Colonic mucosa (tissue), 4 donors: ENCODE results near the gene ARHGAP15. TPM values are rescaled to one million over a fixed set of nuclear protein-coding genes. Genes with fewer than 3 reads are reported as not detected.

Experiments
- DNase-seq: peaks from one replicate; pipeline ENCODE4 v3.0.0-alpha.2; 2020
- H3K27ac ChIP-seq: fragments of 200-600 bp; one replicate; pipeline ENCODE4 v1.8.0; 2021
- H3K27me3 ChIP-seq: fragments of 200-600 bp; one replicate; pipeline ENCODE4 v1.8.0; 2021
- H3K36me3 ChIP-seq: fragments of 200-600 bp; one replicate; pipeline ENCODE4 v1.8.0; 2021
- H3K4me1 ChIP-seq: fragments of 200-600 bp; one replicate; pipeline ENCODE4 v1.8.0; 2021; ENCODE audit warnings: mild to moderate bottlenecking
- H3K4me3 ChIP-seq: fragments of 200-600 bp; one replicate; pipeline ENCODE4 v1.8.0; 2021
- H3K9ac ChIP-seq, 2 donors: one replicate each; pipeline ENCODE4 v1.7.0; 2013; ENCODE audit warnings: control low read depth in 2 of 2, low read depth in 2 of 2, low read length in 2 of 2
- H3K9me3 ChIP-seq: fragments of 200-600 bp; one replicate; pipeline ENCODE4 v1.8.0; 2021
- intact Hi-C: fragments of 100-400 bp; cut with DNase I; formaldehyde crosslinking; loops from one replicate; pipeline ENCODE4 v1.14.1; 2022
- total RNA-seq, 2 donors: library from RNA; stranded (reverse); fragmentation: NEBNext Ultra II Directional in 1 of 2; extraction: Animal tissue kit (Norgen Biotek cat#: 25700) in 1 of 2; gene quantifications; one replicate each; pipeline ENCODE4 v1.2.1, GENCODE V29; 2021
- TF ChIP-seq, protein P1 (sequence below): fragments of 200-600 bp; IDR thresholded peaks from one replicate; pipeline ENCODE4 v1.8.0; 2022; ENCODE audit warnings: antibody characterized with exemption, mild to moderate bottlenecking
- donor health status: healthy.
- donor health status: DM: no; HTN: no; CAD: no.
- donor health status: DM: no; HTN: no; CAD: no.

ARHGAP15 gene
- total RNA-seq, 2 donors from 2014 or later, result 1.6 to 3.7 TPM

DNA sequence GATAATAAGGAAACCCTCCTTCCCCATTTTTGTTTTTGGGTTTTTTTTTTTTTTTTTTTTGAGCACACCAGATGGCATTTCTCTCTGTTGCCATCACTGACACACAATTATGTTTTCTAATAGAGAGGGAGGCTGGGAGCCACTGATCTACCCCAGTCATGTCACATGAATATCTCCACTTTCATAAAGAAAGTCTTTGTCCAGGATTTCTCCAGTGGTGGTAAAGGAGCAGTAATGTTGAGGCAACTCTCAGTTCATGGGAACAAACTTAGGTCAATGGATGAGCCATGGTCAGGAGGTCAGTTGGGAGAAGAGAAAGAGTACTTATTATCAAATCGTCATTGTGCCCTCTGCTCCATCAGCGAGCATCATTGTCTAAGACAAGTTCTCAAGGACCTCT lies 603.7 kb downstream of the ARHGAP15 start:
- TF ChIP-seq, protein P1, sequence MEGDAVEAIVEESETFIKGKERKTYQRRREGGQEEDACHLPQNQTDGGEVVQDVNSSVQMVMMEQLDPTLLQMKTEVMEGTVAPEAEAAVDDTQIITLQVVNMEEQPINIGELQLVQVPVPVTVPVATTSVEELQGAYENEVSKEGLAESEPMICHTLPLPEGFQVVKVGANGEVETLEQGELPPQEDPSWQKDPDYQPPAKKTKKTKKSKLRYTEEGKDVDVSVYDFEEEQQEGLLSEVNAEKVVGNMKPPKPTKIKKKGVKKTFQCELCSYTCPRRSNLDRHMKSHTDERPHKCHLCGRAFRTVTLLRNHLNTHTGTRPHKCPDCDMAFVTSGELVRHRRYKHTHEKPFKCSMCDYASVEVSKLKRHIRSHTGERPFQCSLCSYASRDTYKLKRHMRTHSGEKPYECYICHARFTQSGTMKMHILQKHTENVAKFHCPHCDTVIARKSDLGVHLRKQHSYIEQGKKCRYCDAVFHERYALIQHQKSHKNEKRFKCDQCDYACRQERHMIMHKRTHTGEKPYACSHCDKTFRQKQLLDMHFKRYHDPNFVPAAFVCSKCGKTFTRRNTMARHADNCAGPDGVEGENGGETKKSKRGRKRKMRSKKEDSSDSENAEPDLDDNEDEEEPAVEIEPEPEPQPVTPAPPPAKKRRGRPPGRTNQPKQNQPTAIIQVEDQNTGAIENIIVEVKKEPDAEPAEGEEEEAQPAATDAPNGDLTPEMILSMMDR, result no peak
- no peak overlapping the region for H3K9ac ChIP-seq
- DNase-seq, result no peak
- no peak overlapping the region for H3K27ac ChIP-seq
- no peak overlapping the region for H3K4me3 ChIP-seq
- no peaks in the 10 kb centered on the region for H3K27me3 ChIP-seq
- no peaks in the 10 kb centered on the region for H3K9me3 ChIP-seq
- no peaks in the 10 kb centered on the region for H3K4me1 ChIP-seq
- intact Hi-C loops, result no loop called here
- H3K36me3 ChIP-seq, result no peaks in the 10 kb centered on the region

DNA sequence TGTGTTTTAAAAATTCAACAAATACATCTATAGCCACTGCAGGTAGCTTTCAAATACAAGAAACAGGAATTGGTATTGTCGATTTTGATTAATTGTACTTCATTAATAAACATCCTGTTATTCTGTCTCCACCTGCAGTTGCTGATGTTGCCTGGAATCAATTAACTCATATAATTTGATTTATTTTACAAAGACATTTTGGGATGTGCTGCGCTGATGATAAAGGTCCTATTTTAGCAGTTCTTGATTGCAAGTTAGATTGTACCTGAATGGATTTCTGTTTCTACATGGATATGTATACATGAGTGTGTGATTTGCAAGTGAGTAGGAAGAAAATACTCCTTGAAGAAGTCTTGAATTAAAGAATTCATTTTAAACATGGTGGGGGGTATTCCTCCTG lies 605.3 kb downstream of the ARHGAP15 start:
- Histone ChIP-seq H3K4me1 (no peaks in the 10 kb centered on the region), H3K9ac (no peak overlapping the region), H3K36me3 (no peaks in the 10 kb centered on the region), H3K27me3 (no peaks in the 10 kb centered on the region), H3K27ac (no peak overlapping the region), H3K9me3 (no peaks in the 10 kb centered on the region), H3K4me3 (no peak overlapping the region)
- intact Hi-C loops, result no loop called here
- TF ChIP-seq, protein P1, result no peak
- DNase-seq, result no peak

DNA sequence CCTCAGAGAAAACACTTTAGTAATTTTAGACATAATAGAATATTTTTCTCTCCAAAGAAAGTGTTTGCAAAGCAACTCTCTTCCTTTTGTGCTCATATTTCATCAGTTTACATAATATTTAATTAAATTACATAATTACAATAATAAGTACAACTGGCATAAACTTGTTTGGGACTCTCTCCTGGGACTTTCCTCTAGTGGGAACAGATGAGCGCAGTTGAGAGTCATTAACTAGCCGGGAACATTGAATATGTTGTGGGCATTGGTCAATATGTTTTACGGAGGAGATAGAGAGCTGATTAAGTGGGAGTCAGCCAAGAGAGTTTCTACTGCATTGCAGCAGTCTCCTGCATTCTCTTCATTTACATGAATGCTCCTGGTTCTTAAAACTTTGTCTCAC lies 607.7 kb downstream of the ARHGAP15 start:
- H3K36me3 ChIP-seq, result no peaks in the 10 kb centered on the region
- H3K9ac ChIP-seq, result no peak overlapping the region
- no peaks in the 10 kb centered on the region for H3K4me1 ChIP-seq
- no peaks in the 10 kb centered on the region for H3K27me3 ChIP-seq
- no peaks in the 10 kb centered on the region for H3K9me3 ChIP-seq
- no peak overlapping the region for H3K27ac ChIP-seq
- intact Hi-C loops, result no loop called here
- DNase-seq, result no peak
- no peak overlapping the region for H3K4me3 ChIP-seq
- TF ChIP-seq, protein P1, result no peak

DNA sequence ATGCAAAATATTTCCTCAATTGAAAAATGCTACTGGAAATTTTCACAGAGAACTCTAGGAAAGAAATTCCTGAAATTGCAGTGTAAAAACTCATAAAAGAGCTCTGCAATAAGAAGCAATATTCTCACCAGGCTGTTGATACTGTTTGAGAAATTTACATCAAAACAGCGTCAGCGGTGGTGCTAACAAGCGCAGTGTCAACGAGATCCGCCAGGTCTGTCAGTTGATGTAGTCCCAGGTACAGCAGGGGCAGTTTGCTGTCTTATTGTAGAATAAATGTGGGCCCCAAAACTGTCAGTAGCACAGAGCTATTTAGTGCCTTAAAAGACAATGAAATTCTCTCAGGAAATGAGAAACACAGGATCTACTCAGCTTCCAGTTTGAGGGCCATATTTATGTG lies 611.2 kb downstream of the ARHGAP15 start:
- DNase-seq, result no peak
- Histone ChIP-seq H3K4me1 (no peaks in the 10 kb centered on the region), H3K27ac (no peak overlapping the region), H3K27me3 (no peaks in the 10 kb centered on the region), H3K9ac (no peak overlapping the region), H3K36me3 (no peaks in the 10 kb centered on the region), H3K9me3 (no peaks in the 10 kb centered on the region), H3K4me3 (no peak overlapping the region)
- TF ChIP-seq, protein P1, result no peak
- intact Hi-C loops, result no loop called here

DNA sequence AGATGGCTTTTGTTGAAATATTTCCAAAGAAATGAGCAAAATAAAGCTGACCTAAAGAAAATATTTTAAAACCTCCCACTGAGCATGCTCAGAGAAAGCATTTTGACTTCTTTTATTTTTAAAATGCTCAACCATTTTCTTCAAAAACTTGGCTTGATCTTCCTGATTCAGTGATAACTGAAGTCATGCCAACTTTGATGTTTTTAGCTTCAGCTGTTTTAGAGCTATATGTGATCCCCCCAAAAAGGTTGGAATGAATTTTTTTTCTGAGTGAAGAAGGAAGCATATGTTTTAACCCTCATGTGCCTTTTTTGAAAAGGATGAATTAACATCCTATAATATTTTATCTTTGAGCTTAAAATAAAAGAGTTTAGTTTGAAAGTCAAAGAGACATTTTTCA lies 612.0 kb downstream of the ARHGAP15 start:
- intact Hi-C loops, result no loop called here
- no peaks in the 10 kb centered on the region for H3K27me3 ChIP-seq
- H3K4me3 ChIP-seq, result no peak overlapping the region

More for the DNA sequence above, 612.0 kb downstream of the ARHGAP15 start:
- no peak overlapping the region for H3K27ac ChIP-seq
- H3K9me3 ChIP-seq, result no peaks in the 10 kb centered on the region
- H3K4me1 ChIP-seq, result no peaks in the 10 kb centered on the region
- no peaks in the 10 kb centered on the region for H3K36me3 ChIP-seq
- no peak for DNase-seq
- TF ChIP-seq, protein P1, result no peak
- H3K9ac ChIP-seq, result no peak overlapping the region
